Heart right ventricle (tissue), 16 donors: ENCODE measurements around the gene BACH1. TPM values are rescaled to one million over a fixed set of nuclear protein-coding genes. Genes with fewer than 3 reads are reported as not detected.

Experiments used
- ATAC-seq, 8 donors: fragments of 200-7000 bp; cut with Tn5 transposase; one replicate each; pipeline ENCODE4 v1.9.1; 2020; ENCODE audit warnings: mild to moderate bottlenecking in 8 of 8, moderate library complexity in 8 of 8, moderate number of reproducible peaks in 1 of 8
- DNase-seq, 2 donors: peaks; one replicate each; pipeline ENCODE4 v3.0.0-alpha.2; 2020
- H3K27ac ChIP-seq, 10 donors: fragments of 200-600 bp; sonication (generic) in 2 of 10; one replicate each; pipeline versions ENCODE4 v1.5.0 to v1.8.0; 2020 to 2022; ENCODE audit warnings: mild to moderate bottlenecking in 3 of 10
- H3K27me3 ChIP-seq, 7 donors: fragments of 200-600 bp; one replicate each; pipeline ENCODE4 v1.8.0; 2021 to 2022; ENCODE audit warnings: mild to moderate bottlenecking in 2 of 7
- H3K36me3 ChIP-seq, 9 donors: fragments of 200-600 bp; sonication (generic) in 1 of 9; one replicate each; pipeline versions ENCODE4 v1.5.0 to v1.8.0; 2020 to 2022; ENCODE audit warnings: mild to moderate bottlenecking in 2 of 9
- H3K4me1 ChIP-seq, 9 donors: fragments of 200-600 bp; sonication (generic) in 1 of 9; one replicate each; pipeline versions ENCODE4 v1.5.0 to v1.8.0; 2020 to 2022; ENCODE audit warnings: mild to moderate bottlenecking in 4 of 9
- H3K4me3 ChIP-seq, 10 donors: fragments of 200-600 bp; sonication (generic) in 2 of 10; one replicate each; pipeline versions ENCODE4 v1.5.0 to v1.8.0; 2020 to 2022; ENCODE audit warnings: mild to moderate bottlenecking in 7 of 10, moderate library complexity in 2 of 10
- H3K9me3 ChIP-seq, 11 donors: fragments of 200-600 bp in 10 of 11; sonication (generic) in 2 of 11; one replicate each; pipeline versions ENCODE4 v1.5.0 to v1.8.0; 2013 to 2022; ENCODE audit warnings: mild to moderate bottlenecking in 2 of 11, control low read depth in 1 of 11, moderate library complexity in 1 of 11
- CTCF ChIP-seq, 9 donors: fragments of 200-600 bp; sonication (generic) in 2 of 9; IDR thresholded peaks; one replicate each; pipeline versions ENCODE4 v1.5.0 to v1.8.0; 2021 to 2022; ENCODE audit warnings: antibody characterized with exemption in 9 of 9, mild to moderate bottlenecking in 5 of 9, moderate library complexity in 1 of 9
- WGBS, 2 donors: extraction: QIAGEN DNeasy Blood & Tissue Kit; methylation state at CpG; one replicate each; pipeline ENCODE4 v1.1.7; 2013; ENCODE audit warnings: inconsistent platforms in 1 of 2; 5-methylcytosine and 5-hydroxymethylcytosine counted together
- intact Hi-C, 10 donors: fragments of 100-400 bp; cut with DNase I; formaldehyde crosslinking; loops; one replicate each; pipeline versions ENCODE4 v1.11.1 to v1.14.2; 2022
- polyA plus RNA-seq, 2 donors: library from polyadenylated mRNA; stranded (reverse); fragments of 200-250 nt; gene quantifications; one replicate each; pipeline ENCODE4 v1.2.3, GENCODE V29; 2013
- total RNA-seq, 10 donors: library from RNA; stranded (reverse); fragmentation: NEBNext Ultra II Directional in 3 of 10; extraction: Animal tissue kit (Norgen Biotek cat#: 25700) in 3 of 10; gene quantifications; one replicate each; pipeline versions ENCODE4 v1.2.1 to v1.2.4, GENCODE V29; 2021 to 2023
- donor health status: Arrhythmogenic right ventricular cardiomyopathy.
- donor health status: ischemic (EF 13 %, LVEDD 7.1; RV severe dilation, severe dysfunction).
- donor health status: healthy with polysubstance abuse.
- donor health status: DM: no; HTN: yes; CAD: no.
- donor health status: DM: no; HTN: no; CAD: no.
- donor health status: ischemic (EF 25% LVEDD 6.9; RV normal size, moderate dysfunction).
- donor health status: ischemic (EF 25% LVEDD 5.7; RV mildly dilated, moderate dysfunction).
- donor health status: healthy.
- donor health status: DM: yes; HTN: yes; CAD: no.
- donor health status: Ischemic cardiomyopathy.
- donor health status: ischemic (EF 35%, LVEDD 5.7; RV mildly dilated, moderate dysfunction).
- donor health status: nonischemic (EF 11% LVEDD 7.7; RV severe dilation, severe dysfunction).
- donor health status: DM: yes; HTN: yes; CAD: no.
- donor health status: PGD.
- donor health status: ischemic (EF 29% LVEDD 5.4; RV normal size, mild dysfunction).
- donor health status: nonischemic (EF 23%, LVEDD 6.1; RV moderate dilation, normal function).

Gene BACH1
- total and polyA plus RNA-seq, 12 donors: 2.7 to 78.7 (median 44.5) TPM

- Histone ChIP-seq H3K4me3 (peak overlapping the region in 2 of 10 donors; percentile 5 to 62), H3K4me1 (peaks cover 7 to 87% (median 72%) of the 10 kb centered on the region in 9 donors), H3K9me3 (no peaks in the 10 kb centered on the region), H3K27me3 (no peaks in the 10 kb centered on the region), H3K36me3 (peaks cover 0 to 5% (median 0%) of the 10 kb centered on the region in 9 donors), H3K27ac (peak overlapping the region in 4 of 10 donors; percentile 16 to 97 (median 24))
- TF ChIP-seq CTCF (IDR thresholded peaks at IDR 0.05): no peak
- DNase-seq (no peak), ATAC-seq (no peak)
- 41 to 54% methylated on average over 5 of the region's 5 CpGs for WGBS, 2 donors
- intact Hi-C loops: loop anchor here in 6 of 10 donors (5.0 kb wide), 3 partner anchors 35 to 225 kb away; no protein-coding TSS in a partner anchor
Observed at GRCh38 chr21:29302359-29302875, 3.7 kb downstream of the BACH1 start.

GRCh38 chr21:29303288-29303687 is 4.6 kb downstream of the BACH1 start:
- Histone ChIP-seq H3K27me3 (no peaks in the 10 kb centered on the region), H3K27ac (peak overlapping the region in 2 of 10 donors; percentile 29 to 97), H3K9me3 (no peaks in the 10 kb centered on the region), H3K4me1 (peaks cover 7 to 87% (median 72%) of the 10 kb centered on the region in 9 donors), H3K4me3 (no peak overlapping the region), H3K36me3 (peaks cover 0 to 5% (median 0%) of the 10 kb centered on the region in 9 donors)
- DNase-seq (no peak), ATAC-seq (no peak)
- no peak for TF ChIP-seq CTCF (IDR thresholded peaks at IDR 0.05)
- intact Hi-C loops: loop anchor here in 6 of 10 donors (5.0 kb wide), 3 partner anchors 34 to 226 kb away; no protein-coding TSS in a partner anchor
- 51 to 55% methylated on average over 2 of the region's 2 CpGs for WGBS, 2 donors

GRCh38 chr21:29304597-29304996 is 5.9 kb downstream of the BACH1 start:
- TF ChIP-seq CTCF (IDR thresholded peaks at IDR 0.05): no peak
- 41 to 58% methylated on average over 2 of the region's 2 CpGs for WGBS, 2 donors
- H3K27ac ChIP-seq: peak overlapping the region in 2 of 10 donors; percentile 39 to 45
- peak overlapping the region in 1 of 10 donors; percentile 0 for H3K4me3 ChIP-seq
- DNase-seq (no peak), ATAC-seq (no peak)
- intact Hi-C loops: loop anchor here in 6 of 10 donors (5.0 kb wide), 3 partner anchors 33 to 227 kb away; no protein-coding TSS in a partner anchor
- H3K9me3 ChIP-seq: no peaks in the 10 kb centered on the region
- H3K27me3 ChIP-seq: no peaks in the 10 kb centered on the region
- H3K4me1 ChIP-seq: peaks cover 7 to 97% (median 77%) of the 10 kb centered on the region in 9 donors
- peaks cover 0 to 5% (median 0%) of the 10 kb centered on the region in 9 donors for H3K36me3 ChIP-seq

GRCh38 chr21:29305068-29305467 is 6.3 kb downstream of the BACH1 start:
- intact Hi-C loops: no loop called here
- Histone ChIP-seq H3K27me3 (no peaks in the 10 kb centered on the region), H3K9me3 (no peaks in the 10 kb centered on the region), H3K4me1 (peaks cover 7 to 97% (median 72%) of the 10 kb centered on the region in 9 donors), H3K36me3 (peaks cover 0 to 5% (median 0%) of the 10 kb centered on the region in 9 donors), H3K27ac (peak overlapping the region in 4 of 10 donors; percentile 35 to 45 (median 40)), H3K4me3 (peak overlapping the region in 1 of 10 donors; percentile 0)
- DNase-seq: no peak
- TF ChIP-seq CTCF (IDR thresholded peaks at IDR 0.05): no peak
- 21 to 27% methylated on average over 3 of the region's 3 CpGs for WGBS, 2 donors
- no peak for ATAC-seq
